Stimulated activated CD8-positive, alpha-beta memory T cell treated with anti-CD3 and anti-CD28 coated beads, Interleukin-2, amount 100 ng/mL, for 1 hour (primary cell): ENCODE results near the gene MEGF11.

Source experiments
- DNase-seq, 2 donors: peaks; one replicate each; pipeline ENCODE4 v3.0.0-alpha.2; 2020; ENCODE audit warnings: low read depth in 2 of 2

The MEGF11 gene

GRCh38 chr15:66094331-66094730 is 159.2 kb downstream of the MEGF11 start:
- DNase-seq = no peak

GRCh38 chr15:66092053-66093016 is 161.2 kb downstream of the MEGF11 start:
- no peak for DNase-seq

GRCh38 chr15:66089509-66089908 is 164.0 kb downstream of the MEGF11 start:
- DNase-seq = no peak

GRCh38 chr15:66089049-66089448 is 164.5 kb downstream of the MEGF11 start:
- DNase-seq = no peak

- no peak for DNase-seq
Measured at GRCh38 chr15:66085128-66085527, 168.4 kb downstream of the MEGF11 start.

GRCh38 chr15:66084704-66085103 is 168.8 kb downstream of the MEGF11 start:
- no peak for DNase-seq

GRCh38 chr15:66080717-66081398 is 172.7 kb downstream of the MEGF11 start:
- DNase-seq = no peak

- DNase-seq = no peak
Measured at GRCh38 chr15:66078929-66079275, 174.6 kb downstream of the MEGF11 start.

- no peak for DNase-seq
Measured at GRCh38 chr15:66078196-66078928, 175.2 kb downstream of the MEGF11 start.

- DNase-seq = no peak
Measured at GRCh38 chr15:66077320-66077663, 176.3 kb downstream of the MEGF11 start.

GRCh38 chr15:66076591-66077319 is 176.8 kb downstream of the MEGF11 start:
- no peak for DNase-seq

GRCh38 chr15:66075947-66076346 is 177.6 kb downstream of the MEGF11 start:
- no peak for DNase-seq

GRCh38 chr15:66072616-66073361 is 180.8 kb downstream of the MEGF11 start:
- DNase-seq = no peak

GRCh38 chr15:66071921-66072295 is 181.6 kb downstream of the MEGF11 start:
- DNase-seq = no peak

- DNase-seq = no peak
Measured at GRCh38 chr15:66071160-66071920, 182.2 kb downstream of the MEGF11 start.

- no peak for DNase-seq
Measured at GRCh38 chr15:66070220-66070934, 183.2 kb downstream of the MEGF11 start.

GRCh38 chr15:66069751-66070150 is 183.8 kb downstream of the MEGF11 start:
- DNase-seq = no peak

- no peak for DNase-seq
Measured at GRCh38 chr15:66068801-66069200, 184.7 kb downstream of the MEGF11 start.

GRCh38 chr15:66067687-66068086 is 185.9 kb downstream of the MEGF11 start:
- no peak for DNase-seq

GRCh38 chr15:66066481-66066880 is 187.1 kb downstream of the MEGF11 start:
- no peak for DNase-seq
